ENCODE results near the gene STARD9.

Gene STARD9

GRCh38 chr15:42736178-42736792 lies 160.9 kb downstream of the STARD9 start:
- no peak for TF ChIP-seq CTCF (IDR thresholded peaks at IDR 0.05; ENCODE audit: low read depth, low read length, missing control alignments)
- peak overlapping the region; percentile 59 for H3K4me3 ChIP-seq (replicated peaks; ENCODE audit: low read depth, low read length)
- no peak for DNase-seq (ENCODE audit: extremely low read depth, low read depth)

GRCh38 chr15:42736793-42737528 lies 161.6 kb downstream of the STARD9 start, which contains the start of gene CDAN1:
TSS of gene CDAN1 (minus strand) at chr15:42737128. CDS start at chr15:42737102, 26 bp downstream.
- TF ChIP-seq CTCF (IDR thresholded peaks at IDR 0.05; ENCODE audit: low read depth, low read length, missing control alignments): no peak
- peak; percentile 22 for DNase-seq (ENCODE audit: extremely low read depth, low read depth)
- peak within 1 kb of the TSS; percentile 59 for H3K4me3 ChIP-seq (replicated peaks; ENCODE audit: low read depth, low read length)

- peak overlapping the region; percentile 59 for H3K4me3 ChIP-seq (replicated peaks; ENCODE audit: low read depth, low read length)
- DNase-seq (ENCODE audit: extremely low read depth, low read depth): no peak
- no peak for TF ChIP-seq CTCF (IDR thresholded peaks at IDR 0.05; ENCODE audit: low read depth, low read length, missing control alignments)
Observed at GRCh38 chr15:42737529-42738328, 162.3 kb downstream of the STARD9 start.

- TF ChIP-seq CTCF (IDR thresholded peaks at IDR 0.05; ENCODE audit: low read depth, low read length, missing control alignments): no peak
- no peak overlapping the region for H3K4me3 ChIP-seq (replicated peaks; ENCODE audit: low read depth, low read length)
- no peak for DNase-seq (ENCODE audit: extremely low read depth, low read depth)
Observed at GRCh38 chr15:42741710-42742109, 166.3 kb downstream of the STARD9 start.

- no peak for DNase-seq (ENCODE audit: extremely low read depth, low read depth)
- no peak for TF ChIP-seq CTCF (IDR thresholded peaks at IDR 0.05; ENCODE audit: low read depth, low read length, missing control alignments)
- no peak overlapping the region for H3K4me3 ChIP-seq (replicated peaks; ENCODE audit: low read depth, low read length)
Observed at GRCh38 chr15:42742149-42742548, 166.7 kb downstream of the STARD9 start.

GRCh38 chr15:42744195-42744594 lies 168.8 kb downstream of the STARD9 start:
- DNase-seq (ENCODE audit: extremely low read depth, low read depth): no peak
- no peak overlapping the region for H3K4me3 ChIP-seq (replicated peaks; ENCODE audit: low read depth, low read length)
- no peak for TF ChIP-seq CTCF (IDR thresholded peaks at IDR 0.05; ENCODE audit: low read depth, low read length, missing control alignments)
